ENCODE data around the gene ROR2.

ROR2 gene

GRCh38 chr9:91894536-91894935, 55.5 kb downstream of the ROR2 start:
- TF ChIP-seq RARB (CRISPR knock-in tag; IDR thresholded peaks at IDR 0.05) (no peak), ZFP30 (CRISPR knock-in tag; IDR thresholded peaks at IDR 0.05) (no peak), GLIS3 (CRISPR knock-in tag; IDR thresholded peaks at IDR 0.05) (no peak), ZFP3 (CRISPR knock-in tag; IDR thresholded peaks at IDR 0.05) (no peak), POU6F1 (CRISPR knock-in tag; IDR thresholded peaks at IDR 0.05; ENCODE audit: borderline replicate concordance, low read depth) (no peak), BACH2 (CRISPR knock-in tag; IDR thresholded peaks at IDR 0.05; ENCODE audit: borderline replicate concordance) (no peak), ZNF565 (CRISPR knock-in tag; conservative IDR thresholded peaks at IDR 0.05; ENCODE audit: low read depth) (no peak), TOX (CRISPR knock-in tag; IDR thresholded peaks at IDR 0.05; ENCODE audit: borderline replicate concordance) (no peak), ESRRG (CRISPR knock-in tag; IDR thresholded peaks at IDR 0.05) (no peak), TSHZ2 (CRISPR knock-in tag; IDR thresholded peaks at IDR 0.05) (no peak), ZNF70 (CRISPR knock-in tag; IDR thresholded peaks at IDR 0.05) (no peak), PATZ1 (CRISPR knock-in tag; IDR thresholded peaks at IDR 0.05; ENCODE audit: borderline replicate concordance) (no peak), ZNF8 (CRISPR knock-in tag; IDR thresholded peaks at IDR 0.05) (no peak), ARNTL (CRISPR knock-in tag; IDR thresholded peaks at IDR 0.05; ENCODE audit: borderline replicate concordance, low read depth) (no peak), SNAI2 (CRISPR knock-in tag; IDR thresholded peaks at IDR 0.05) (no peak), CSDC2 (CRISPR knock-in tag; IDR thresholded peaks at IDR 0.05) (no peak), ISL1 (CRISPR knock-in tag; IDR thresholded peaks at IDR 0.05) (no peak)
- no peak for ATAC-seq

- no peak for ATAC-seq
- TF ChIP-seq RARB (CRISPR knock-in tag; IDR thresholded peaks at IDR 0.05): no peak
- TF ChIP-seq ZNF70 (CRISPR knock-in tag; IDR thresholded peaks at IDR 0.05): no peak
- TF ChIP-seq BACH2 (CRISPR knock-in tag; IDR thresholded peaks at IDR 0.05; ENCODE audit: borderline replicate concordance): no peak
- TF ChIP-seq PPARA (CRISPR knock-in tag; IDR thresholded peaks at IDR 0.05; ENCODE audit: borderline replicate concordance): no peak
- TF ChIP-seq TOX (CRISPR knock-in tag; IDR thresholded peaks at IDR 0.05; ENCODE audit: borderline replicate concordance): no peak
- no peak for TF ChIP-seq GLIS3 (CRISPR knock-in tag; IDR thresholded peaks at IDR 0.05)
- TF ChIP-seq SNAI2 (CRISPR knock-in tag; IDR thresholded peaks at IDR 0.05): no peak
- TF ChIP-seq POU6F1 (CRISPR knock-in tag; IDR thresholded peaks at IDR 0.05; ENCODE audit: borderline replicate concordance, low read depth): no peak
- no peak for TF ChIP-seq ZFP30 (CRISPR knock-in tag; IDR thresholded peaks at IDR 0.05)
- no peak for TF ChIP-seq CSDC2 (CRISPR knock-in tag; IDR thresholded peaks at IDR 0.05)
- TF ChIP-seq ZC3H10 (CRISPR knock-in tag; IDR thresholded peaks at IDR 0.05): no peak
- no peak for TF ChIP-seq TSHZ2 (CRISPR knock-in tag; IDR thresholded peaks at IDR 0.05)
- TF ChIP-seq PATZ1 (CRISPR knock-in tag; IDR thresholded peaks at IDR 0.05; ENCODE audit: borderline replicate concordance): no peak
- no peak for TF ChIP-seq OSR1 (CRISPR knock-in tag; IDR thresholded peaks at IDR 0.05)
- no peak for TF ChIP-seq ESRRG (CRISPR knock-in tag; IDR thresholded peaks at IDR 0.05)
- no peak for TF ChIP-seq ZNF8 (CRISPR knock-in tag; IDR thresholded peaks at IDR 0.05)
- TF ChIP-seq CSRNP3 (CRISPR knock-in tag; IDR thresholded peaks at IDR 0.05): no peak
Observed at GRCh38 chr9:91894023-91894422, 56.0 kb downstream of the ROR2 start.

Data from SK-N-SH treated with all-trans-retinoic acid at 6 μM for 48 hours (cell line).